Measurements from ENCODE around the gene POP5. TPM values are rescaled to one million over a fixed set of nuclear protein-coding genes. Genes with fewer than 3 reads are reported as not detected.

The POP5 gene
- total RNA-seq (2022; extraction: Qiagen RNA extraction; ENCODE audit: low read depth), result 45.9 to 59.8 TPM (median 51.9 TPM) in 5 replicates

DNA sequence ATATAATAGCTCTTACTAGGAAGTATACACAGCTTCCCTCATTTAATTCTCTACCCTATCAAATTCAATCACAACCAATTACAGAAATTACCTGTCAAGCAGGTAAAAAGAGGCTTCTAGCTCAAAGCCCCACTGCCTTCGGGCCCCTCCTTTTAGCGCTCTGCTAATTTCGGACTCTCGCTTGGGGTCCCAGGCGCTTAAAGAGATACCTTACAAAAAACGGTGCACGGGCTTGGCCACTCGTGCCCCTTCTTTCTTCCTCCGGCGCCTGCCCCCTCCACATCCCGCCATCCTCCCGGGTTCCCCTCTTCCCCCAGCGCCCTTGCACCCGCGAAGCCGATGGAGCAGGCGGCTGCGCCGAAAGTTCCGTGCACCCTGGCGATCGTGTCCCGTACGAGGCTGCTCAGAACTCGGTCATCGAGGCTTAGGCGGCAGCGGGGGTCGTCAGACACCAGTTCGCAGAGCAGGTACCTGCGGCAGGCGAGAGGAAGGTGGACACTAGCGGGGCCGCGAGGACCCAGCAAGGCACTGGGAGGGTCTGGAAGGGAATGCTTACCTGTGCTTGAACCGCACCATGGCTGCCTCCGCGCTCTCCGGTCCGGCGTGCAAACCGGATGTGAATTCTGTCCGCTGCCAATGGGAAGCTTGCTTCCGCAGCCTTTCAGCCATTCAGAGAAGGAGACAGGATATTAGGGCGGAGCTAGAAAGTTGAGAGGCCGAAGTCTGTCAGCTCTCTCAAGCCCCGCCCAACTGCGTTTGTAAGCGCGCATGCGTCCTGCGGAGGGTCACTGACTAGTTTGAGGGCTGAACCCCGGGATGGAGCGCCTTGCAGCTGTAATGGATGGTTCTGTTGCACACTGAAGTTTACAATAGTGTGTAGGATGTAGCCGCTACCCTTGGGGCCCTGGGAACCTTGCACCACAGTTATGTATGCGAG, at the start of gene POP5:
POP5 (minus strand) TSS at position 616 of the 937 bp plus-strand sequence; CDS start at position 576, 40 bp downstream.

GRCh38 chr12:120534203-120534702, 46.9 kb downstream of the POP5 start, which contains the start of gene RNF10:
RNF10 (plus strand) TSS chr12:120534356; CDS start chr12:120534812, 456 bp downstream.

DNA sequence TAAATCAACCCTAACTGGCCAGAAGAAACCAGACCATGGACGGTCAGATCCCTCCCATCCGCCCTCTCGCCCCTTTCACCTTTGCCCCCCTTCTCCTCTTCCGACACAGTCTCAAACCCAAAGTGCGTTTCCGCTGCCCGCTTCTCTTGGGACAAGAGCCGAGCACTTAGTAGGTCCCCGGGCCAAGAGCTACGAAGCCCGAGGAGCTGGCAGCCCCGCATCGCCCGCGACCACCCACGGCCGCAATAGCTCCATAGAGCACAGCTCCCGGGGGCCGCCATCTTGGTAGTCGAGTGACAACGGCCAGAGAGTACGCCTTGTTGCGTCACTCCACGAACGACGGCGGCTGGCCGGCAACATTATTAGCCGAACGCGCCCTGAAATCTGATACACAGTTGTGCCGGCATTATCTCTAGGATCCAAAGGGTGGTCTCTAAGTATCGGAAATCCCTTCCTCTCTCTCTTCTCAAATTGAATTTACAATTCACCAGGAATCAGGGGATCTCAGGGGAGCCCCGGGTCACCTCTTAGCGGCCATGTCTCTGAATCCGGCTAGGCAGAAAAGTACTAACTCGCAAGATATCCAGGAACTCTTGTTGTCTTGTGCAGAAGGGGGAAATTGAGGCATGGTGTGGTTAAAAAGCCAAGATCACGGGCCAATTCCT, 52.2 kb downstream of the POP5 start, which contains the start of gene COQ5:
COQ5 (minus strand) TSS at position 298 of the 665 bp plus-strand sequence; CDS start at position 281, 17 bp downstream.

Other genes starting within 250 kb of the POP5 start
- 0.77 to 1.9 TPM (median 1.4 TPM) in 5 replicates for gene MSI1, start 212.2 kb downstream of the POP5 start, total RNA-seq (2022; extraction: Qiagen RNA extraction; ENCODE audit: low read depth)
- 808 to 864 TPM (median 832 TPM) in 5 replicates for gene COX6A1, start 143.3 kb downstream of the POP5 start, total RNA-seq (2022; extraction: Qiagen RNA extraction; ENCODE audit: low read depth)
- gene TRIAP1, start 135.0 kb downstream of the POP5 start, total RNA-seq (2022; extraction: Qiagen RNA extraction; ENCODE audit: low read depth), result 73.0 to 86.4 TPM (median 76.2 TPM) in 5 replicates
- 20.5 to 26.5 TPM (median 24.6 TPM) in 5 replicates for gene GATC, start 135.0 kb downstream of the POP5 start, total RNA-seq (2022; extraction: Qiagen RNA extraction; ENCODE audit: low read depth)
- gene SRSF9, start 111.7 kb downstream of the POP5 start, total RNA-seq (2022; extraction: Qiagen RNA extraction; ENCODE audit: low read depth), result 175 to 219 TPM (median 212 TPM) in 5 replicates
- 588 to 676 TPM (median 607 TPM) in 5 replicates for gene DYNLL1, start 85.3 kb downstream of the POP5 start, total RNA-seq (2022; extraction: Qiagen RNA extraction; ENCODE audit: low read depth)
- gene COQ5, start 52.2 kb downstream of the POP5 start, total RNA-seq (2022; extraction: Qiagen RNA extraction; ENCODE audit: low read depth), result 26.2 to 29.6 TPM (median 28.6 TPM) in 5 replicates
- gene RNF10, start 47.0 kb downstream of the POP5 start, total RNA-seq (2022; extraction: Qiagen RNA extraction; ENCODE audit: low read depth), result 95.9 to 105 TPM (median 103 TPM) in 5 replicates
- 0.15 to 0.46 TPM (median 0.21 TPM) in 5 replicates for gene CABP1, start 59.2 kb upstream of the POP5 start, total RNA-seq (2022; extraction: Qiagen RNA extraction; ENCODE audit: low read depth)
- gene MLEC, start 105.7 kb upstream of the POP5 start, total RNA-seq (2022; extraction: Qiagen RNA extraction; ENCODE audit: low read depth), result 83.9 to 99.9 TPM (median 87.0 TPM) in 5 replicates
- gene UNC119B, start 129.1 kb upstream of the POP5 start, total RNA-seq (2022; extraction: Qiagen RNA extraction; ENCODE audit: low read depth), result 21.9 to 27.2 TPM (median 26.6 TPM) in 5 replicates
- 10.1 to 11.3 TPM (median 10.5 TPM) in 5 replicates for gene ACADS, start 144.4 kb upstream of the POP5 start, total RNA-seq (2022; extraction: Qiagen RNA extraction; ENCODE audit: low read depth)